Measurements from ENCODE around the gene EHMT1.

DNA sequence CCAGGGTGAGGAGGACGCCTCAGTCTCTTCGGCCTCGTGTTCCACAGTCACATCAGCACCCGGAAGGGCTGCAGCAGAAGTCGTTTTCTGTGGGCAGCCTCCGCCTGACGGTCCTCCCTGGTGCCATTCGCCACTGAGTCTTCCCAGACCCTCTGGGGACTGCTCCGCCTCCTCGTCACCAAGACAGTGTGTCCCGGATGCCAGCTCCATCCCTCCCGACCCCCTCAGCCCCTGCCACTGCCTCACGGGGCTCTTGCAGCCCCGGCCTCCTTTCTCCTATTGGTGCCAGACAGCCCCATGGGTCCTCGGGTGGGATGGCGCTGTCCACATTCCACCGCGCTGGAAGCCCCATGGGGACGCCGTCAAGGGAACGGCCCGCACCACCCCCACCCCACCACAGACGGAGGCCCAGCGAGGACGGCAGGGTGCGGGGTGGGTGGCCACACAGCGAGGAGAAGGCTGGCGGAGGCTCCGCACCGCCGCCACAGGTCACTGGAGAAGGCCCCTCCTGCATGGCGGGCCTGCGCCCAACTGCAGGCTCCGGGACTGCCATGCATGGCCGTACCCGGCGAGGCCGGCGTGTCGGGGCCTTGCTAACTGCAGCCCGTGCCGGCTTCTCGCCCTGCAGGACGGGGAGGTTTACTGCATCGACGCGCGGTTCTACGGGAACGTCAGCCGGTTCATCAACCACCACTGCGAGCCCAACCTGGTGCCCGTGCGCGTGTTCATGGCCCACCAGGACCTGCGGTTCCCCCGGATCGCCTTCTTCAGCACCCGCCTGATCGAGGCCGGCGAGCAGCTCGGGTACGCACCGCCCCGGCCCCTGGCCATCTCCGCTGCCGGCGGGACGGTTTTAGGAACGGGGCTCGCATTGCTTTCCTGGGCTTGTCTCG is 215.2 kb downstream of the EHMT1 start:
- TF ChIP-seq CTCF (conservative IDR thresholded peaks at IDR 0.05; ENCODE audit: low read length), result no peak
- TF ChIP-seq EZH2phosphoT487 (IDR thresholded peaks at IDR 0.05; ENCODE audit: borderline replicate concordance), result no peak

Measured in Loucy (cell line).